HG03439 (cell line): ENCODE measurements around the gene NEU4.
"Not testable (repeated sequence)": the region's sequence is repeated elsewhere in the genome, so short reads cannot be mapped to it uniquely, and the experiment has no call there.

ENCODE experiments used
- ATAC-seq: cut with Tn5 transposase; IDR thresholded peaks from one replicate; pipeline ENCODE4 v1.9.1; 2021; ENCODE audit warnings: mild to moderate bottlenecking, moderate library complexity; ENCODE audit not compliant: unreplicated experiment

NEU4 gene

DNA sequence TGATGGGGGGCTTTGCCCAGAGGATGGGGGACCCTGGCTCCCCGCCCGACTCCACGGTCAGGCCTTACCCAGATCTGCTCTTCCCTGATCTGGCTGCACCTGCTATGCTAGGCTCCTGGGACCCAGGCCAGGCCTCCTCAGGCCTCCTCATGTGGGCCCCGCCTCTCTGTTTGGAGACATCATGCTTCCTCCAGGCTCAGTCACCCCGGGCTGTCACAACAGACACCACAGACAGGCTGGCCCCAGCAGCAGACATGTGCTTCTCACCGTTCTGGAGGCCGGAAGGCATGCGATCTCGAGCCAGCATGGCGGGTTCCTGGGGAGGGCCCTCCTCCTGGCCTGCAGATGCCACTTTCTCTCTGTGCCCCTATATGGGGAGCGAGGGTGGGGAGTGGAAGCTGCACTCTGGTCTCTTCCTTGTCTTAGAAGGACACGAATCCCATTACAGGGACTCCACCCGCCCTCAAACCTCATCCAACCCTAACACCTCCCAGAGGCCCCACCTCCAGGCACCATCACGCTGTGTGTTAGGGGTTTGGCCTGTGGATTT is 10.8 kb upstream of the NEU4 start:
- ATAC-seq, result no peak

DNA sequence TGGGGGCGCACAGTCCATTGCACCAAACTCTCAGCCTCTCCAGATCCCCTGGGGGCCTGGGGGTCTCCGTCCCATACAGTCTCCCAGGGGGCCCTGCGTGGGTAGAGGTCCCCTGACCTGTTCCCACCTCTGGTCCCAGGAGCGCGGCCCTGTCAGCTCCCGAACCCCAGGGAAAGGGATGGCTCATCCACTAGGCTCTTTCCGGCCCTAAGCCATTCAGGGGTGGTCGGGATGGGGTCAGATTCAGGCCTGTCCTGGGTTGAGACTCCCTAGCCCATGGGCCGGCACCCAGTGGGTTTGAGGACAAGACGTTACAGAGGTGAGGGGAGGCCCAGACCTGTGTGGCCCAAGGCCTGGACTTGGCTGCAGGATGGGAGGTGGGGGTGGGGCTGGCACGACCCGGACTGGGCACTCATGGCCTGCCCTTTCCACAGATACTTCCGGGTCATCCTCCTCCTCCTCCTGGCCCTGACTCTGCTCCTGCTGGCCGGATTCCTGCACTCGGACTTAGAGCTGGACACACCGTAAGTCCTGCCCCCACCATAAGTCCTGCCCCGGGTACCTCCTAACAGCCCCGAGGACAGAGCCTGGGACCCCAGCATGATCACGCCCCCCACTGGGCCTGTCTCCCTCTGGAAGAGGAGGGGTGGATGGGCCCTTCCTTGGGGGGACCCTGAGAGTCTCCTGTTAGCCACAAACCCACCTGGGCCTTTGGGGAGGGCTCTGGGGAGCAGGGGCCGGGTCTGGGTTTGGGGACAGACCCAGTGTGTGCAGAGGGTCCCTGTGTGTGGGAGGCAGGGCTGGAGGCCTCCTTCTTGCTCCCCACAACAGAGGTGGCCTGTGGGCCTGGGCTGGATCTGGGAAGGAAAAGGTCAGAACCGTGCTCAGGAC is 10.1 kb upstream of the NEU4 start:
- no peak for ATAC-seq

DNA sequence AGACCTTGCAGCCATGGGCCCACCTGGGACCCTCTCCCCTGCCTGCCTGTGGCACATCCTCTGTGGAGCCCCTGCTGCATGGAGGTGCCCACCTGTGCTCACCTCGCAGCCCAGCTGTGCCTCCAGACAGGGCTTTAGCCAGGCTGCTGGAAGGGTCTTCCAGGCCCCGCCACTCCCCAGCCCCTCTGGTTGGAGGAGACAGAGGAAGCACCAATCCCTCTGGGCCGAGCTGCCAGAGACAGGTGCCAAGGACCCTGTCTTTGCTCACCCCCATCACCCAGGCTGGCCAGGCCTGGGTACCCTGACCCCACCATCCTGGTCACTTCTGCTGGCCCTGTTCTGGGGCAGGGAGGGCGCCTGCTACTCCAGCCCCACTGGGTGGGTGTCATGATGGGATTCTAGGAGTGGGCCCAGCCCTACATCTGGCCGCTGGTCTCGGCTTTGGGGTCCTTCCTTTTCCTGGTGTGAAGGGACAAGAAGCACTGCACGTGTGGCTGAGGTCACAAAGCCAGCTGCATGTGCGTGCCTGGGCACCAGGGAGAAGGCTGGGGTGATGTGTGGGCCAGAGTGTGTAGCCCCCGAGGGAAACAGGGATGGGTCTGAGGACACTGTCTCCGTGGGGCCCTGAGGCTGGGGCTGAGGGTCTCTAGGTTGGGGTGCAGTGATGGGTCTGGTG is 9.3 kb upstream of the NEU4 start:
- ATAC-seq, result no peak

DNA sequence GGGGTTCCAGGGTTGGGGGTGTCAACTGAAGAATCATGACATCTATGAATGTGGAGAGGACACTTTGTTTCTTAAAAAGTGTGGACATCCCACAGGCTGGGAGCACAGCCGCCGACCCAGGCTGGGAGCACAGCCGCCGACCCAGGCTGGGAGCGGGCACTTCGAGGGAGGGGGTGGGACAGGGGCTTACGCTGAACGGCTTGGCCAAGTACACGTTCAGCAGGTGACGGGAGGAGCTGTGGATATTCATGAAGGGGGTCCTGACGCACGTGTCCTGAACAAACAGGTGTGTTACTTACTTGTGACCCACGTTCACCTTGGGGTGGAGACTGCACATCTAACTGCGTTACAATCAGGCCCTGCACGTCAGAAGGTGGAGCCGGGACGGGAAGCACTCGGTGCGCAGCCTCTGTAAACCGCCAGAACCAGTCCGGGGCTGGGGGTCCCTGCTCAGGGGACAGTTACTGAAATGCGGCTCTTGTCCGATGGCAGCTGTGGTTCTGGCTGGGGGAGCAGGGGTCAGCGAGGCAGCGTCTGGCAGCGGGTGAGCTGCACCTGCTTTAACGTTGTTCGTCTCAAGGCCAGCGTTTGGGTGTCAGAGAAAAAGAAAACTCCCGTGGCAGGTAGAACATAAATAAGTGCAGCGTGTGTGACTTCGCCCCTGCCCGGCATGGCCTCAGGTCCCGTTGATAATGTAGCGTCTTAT is 8.6 kb upstream of the NEU4 start:
- ATAC-seq, result not testable (repeated sequence)

DNA sequence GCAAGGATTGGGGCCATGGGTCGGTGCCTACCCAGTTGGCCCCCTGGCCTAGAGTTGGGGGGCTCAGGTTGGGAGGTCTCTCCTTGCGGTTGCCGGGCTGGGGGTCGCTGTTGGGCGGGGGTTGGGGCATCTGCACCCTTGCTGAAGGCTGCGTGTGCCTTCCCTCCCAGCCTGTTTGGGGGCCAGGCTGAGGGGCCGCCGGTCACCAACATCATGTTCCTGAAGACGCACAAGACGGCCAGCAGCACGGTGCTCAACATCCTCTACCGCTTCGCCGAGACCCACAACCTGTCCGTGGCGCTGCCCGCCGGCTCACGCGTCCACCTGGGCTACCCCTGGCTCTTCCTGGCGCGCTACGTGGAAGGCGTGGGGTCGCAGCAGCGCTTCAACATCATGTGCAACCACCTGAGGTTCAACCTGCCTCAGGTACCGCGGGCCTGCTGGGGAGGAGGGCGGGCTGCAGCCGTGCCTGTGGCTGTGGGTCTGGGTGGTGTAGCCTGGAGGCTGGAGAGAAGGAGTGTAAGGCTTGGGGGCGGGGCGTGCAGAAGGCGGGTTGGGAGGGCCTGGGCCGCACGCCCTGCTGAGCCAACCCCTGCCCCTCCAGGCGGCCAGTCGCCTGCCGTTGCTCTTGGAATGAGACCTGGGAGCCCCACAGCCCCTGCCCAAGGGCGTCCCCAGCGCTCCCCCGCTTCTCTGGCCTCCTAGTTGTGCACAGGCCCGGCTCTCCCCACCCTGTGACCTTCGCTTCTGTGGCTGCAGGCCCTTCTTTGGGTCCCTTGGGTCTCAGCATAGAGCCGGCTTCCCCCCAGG is 7.2 kb upstream of the NEU4 start:
- ATAC-seq, result no peak

DNA sequence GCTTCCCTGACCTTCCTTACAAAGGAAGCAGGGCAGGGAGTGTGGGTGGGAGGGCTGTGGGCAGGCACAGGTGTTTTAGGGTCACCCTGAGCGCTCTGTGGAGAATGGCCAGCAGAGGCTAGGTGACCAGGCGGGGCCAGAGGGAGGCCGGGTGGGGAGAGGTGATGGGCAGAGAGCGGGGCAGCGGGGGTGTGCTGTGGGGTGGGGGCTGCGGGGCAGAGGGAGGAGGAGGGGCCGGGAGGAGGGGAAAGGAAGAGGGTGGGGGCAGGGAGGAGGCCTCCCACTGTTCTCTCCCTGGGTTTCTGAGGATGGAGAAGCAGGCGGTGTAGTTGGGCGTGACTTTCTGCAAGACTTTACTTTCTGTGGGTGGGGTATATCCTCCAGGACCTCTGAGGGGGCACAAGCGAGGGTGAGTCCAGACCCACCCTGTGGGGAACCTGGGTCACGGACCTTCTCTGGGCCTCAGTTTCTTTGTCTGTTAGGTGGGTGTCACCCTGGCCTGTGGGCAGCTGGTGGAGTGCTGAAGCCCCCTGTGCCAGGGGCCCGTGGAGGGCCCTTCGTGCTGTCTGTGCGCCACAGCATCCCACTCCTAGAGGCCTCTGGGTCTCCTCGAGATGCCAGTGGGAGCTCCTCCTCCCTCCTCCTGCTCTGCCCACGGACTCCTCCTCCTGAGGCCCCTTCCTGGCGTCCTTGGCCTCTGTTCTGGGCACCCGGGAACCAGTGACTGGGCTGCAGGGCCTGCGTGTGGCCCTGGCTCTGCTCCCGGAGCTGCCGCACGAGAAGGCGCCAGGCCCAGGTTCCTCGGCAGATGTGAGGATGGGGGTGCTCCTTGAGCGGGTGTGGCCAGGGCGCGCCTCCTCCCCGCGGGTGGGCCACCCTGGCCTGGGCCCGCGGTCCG is 6.3 kb upstream of the NEU4 start:
- no peak for ATAC-seq

DNA sequence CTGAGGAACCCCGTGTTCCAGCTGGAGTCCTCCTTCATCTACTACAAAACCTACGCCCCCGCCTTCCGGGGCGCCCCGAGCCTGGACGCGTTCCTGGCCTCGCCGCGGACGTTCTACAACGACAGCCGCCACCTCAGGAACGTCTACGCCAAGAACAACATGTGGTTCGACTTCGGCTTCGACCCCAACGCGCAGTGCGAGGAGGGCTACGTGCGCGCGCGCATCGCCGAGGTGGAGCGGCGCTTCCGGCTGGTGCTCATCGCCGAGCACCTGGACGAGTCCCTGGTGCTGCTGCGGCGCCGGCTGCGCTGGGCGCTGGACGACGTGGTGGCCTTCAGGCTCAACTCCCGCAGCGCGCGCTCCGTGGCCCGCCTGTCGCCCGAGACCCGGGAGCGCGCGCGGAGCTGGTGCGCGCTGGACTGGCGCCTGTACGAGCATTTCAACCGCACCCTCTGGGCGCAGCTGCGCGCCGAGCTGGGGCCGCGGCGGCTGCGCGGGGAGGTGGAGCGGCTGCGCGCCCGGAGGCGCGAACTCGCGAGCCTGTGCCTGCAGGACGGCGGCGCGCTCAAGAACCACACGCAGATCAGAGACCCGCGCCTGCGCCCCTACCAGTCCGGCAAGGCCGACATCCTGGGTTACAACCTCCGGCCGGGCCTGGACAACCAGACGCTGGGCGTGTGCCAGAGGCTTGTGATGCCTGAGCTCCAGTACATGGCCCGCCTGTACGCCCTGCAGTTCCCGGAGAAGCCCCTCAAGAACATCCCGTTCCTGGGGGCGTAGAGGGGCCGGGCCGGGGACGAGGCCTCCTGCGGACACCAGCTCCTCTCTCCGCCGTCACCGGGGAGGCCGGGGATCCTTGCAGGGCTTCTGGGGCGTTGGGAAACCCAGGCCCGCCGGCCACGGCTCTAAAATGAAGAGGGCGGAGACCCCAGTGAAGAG is 5.3 kb upstream of the NEU4 start:
- ATAC-seq, result no peak

DNA sequence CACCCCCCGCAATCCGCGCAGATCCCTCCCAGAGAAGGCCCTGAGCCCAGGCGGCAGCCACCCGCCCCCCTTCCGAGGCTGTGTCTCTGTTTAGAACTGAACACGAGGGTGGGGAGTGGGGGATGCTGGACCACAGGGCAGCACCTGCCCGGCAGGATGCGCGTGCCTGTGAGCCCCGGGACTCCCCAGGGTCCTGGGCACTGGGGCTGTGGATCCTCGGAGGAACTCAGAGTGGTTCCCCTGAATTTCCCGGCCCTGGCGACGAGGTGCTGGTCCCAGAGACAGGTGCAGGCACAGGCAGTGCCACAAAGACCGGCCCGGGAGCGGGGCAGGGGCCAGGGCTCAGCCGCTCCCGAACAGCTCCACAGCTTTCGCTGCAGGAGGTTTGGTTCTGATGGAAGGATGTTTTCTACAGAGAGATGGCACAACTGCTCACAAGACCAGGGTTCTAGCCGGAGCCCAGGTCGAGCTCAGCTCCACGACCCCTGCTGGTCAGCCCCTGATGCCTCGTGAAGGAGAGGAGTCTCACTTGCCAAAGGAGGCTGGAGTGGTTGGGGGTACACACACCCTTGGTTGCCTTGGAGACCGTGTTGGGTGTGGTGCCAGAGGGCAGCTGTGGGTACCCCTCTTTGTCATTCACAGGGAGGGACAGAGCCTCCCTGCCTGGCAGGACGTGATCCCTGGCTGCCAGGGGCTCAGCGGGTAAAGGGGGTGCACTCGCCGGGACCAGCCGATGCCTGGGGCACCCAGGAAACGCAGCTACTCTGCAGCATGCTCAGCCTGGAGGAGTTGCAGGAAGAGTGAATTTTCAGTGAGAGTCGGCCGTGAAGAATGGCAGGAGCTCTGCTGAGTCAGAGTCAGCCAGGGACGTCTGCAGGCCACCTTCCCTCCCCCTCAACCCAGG is 4.4 kb upstream of the NEU4 start:
- ATAC-seq, result no peak

DNA sequence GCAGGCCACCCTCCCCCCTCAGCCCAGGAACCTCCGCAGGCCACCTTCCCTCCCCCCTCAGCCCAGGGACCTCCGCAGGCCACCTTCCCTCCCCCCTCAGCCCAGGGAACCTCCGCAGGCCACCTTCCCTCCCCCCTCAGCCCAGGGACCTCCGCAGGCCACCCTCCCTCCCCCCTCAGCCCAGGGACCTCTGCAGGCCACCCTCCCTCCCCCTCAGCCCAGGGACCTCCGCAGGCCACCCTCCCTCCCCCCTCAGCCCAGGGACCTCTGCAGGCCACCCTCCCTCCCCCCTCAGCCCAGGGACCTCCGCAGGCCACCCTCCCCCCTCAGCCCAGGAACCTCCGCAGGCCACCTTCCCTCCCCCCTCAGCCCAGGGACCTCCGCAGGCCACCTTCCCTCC is 2.8 kb upstream of the NEU4 start:
- not testable (repeated sequence) for ATAC-seq

DNA sequence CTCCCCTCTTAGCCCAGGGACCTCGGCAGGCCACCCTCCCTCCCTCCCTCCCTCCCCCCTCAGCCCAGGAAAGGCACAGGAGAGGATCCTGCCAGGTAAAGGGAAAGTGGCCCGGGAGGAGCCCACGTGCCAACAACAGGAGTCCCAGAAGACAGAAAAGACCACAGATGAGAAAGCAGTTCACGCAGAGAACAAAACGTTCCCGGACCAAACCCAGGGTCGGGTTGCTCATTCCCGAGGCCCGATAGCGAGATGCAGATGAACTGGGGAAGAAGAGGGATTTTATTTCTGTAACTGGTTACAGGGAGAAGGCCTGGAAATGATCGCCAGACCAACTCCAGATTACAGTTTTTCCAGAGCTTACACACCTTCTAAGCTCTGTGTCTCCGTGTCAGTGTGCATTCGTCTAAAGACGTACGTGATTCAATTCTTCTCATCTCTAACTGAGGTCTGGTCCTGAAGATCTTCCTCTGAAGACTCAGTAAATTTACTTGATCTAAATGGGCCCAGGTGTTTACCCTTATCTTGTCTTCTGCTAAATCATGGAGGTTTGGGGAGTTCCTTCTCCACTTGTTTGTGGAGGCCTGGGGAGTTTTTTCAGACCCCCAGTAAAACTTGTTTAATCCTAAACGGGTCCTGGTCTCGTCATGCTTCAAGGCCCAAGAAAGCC is 807 bp upstream of the NEU4 start:
- ATAC-seq, result no peak

DNA sequence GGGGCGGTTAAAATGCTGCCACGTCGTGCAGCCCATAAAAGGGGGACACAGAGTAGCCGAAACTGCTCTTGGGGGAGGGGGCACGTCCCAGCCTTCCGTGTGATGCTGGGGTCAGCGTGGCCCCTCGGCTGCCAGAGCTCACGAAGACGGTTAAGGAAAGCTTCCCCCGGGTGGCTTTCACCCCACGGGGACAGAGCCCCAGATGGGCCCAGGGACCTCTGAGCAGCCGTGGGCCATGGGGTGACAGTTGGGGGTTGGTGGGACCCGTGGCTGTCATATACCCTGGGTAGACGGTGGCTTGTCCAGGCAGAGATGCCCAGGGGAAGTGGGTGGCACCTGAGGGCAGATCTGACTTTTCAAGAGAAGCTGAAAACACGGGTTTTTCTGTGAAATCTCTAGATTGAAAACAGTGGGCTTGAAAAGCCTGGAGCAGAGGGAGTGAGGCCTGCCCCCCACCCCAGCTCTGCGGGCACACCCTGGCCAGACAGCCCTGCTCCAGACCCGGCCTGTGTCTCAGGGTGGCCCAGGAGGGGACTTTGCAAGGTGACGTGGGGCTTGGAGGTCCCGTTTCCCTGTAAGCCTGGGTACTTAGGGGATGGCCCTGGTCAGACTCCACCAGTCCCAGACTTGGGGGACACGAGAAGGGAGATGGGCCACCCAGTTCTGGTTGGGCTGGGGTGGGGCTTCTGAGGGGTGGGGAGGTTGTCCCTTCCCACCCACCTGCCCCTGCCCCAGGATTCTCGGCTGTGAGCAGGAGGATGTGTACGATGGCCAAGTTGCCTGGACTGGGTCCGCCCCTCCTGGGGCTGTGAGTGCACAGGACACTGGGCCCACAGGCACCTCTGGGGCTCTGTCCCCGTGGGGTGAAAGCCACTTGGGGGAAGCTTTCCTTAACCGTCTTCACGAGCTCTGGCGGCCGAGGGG is 652 bp downstream of the NEU4 start:
- ATAC-seq, result no peak

DNA sequence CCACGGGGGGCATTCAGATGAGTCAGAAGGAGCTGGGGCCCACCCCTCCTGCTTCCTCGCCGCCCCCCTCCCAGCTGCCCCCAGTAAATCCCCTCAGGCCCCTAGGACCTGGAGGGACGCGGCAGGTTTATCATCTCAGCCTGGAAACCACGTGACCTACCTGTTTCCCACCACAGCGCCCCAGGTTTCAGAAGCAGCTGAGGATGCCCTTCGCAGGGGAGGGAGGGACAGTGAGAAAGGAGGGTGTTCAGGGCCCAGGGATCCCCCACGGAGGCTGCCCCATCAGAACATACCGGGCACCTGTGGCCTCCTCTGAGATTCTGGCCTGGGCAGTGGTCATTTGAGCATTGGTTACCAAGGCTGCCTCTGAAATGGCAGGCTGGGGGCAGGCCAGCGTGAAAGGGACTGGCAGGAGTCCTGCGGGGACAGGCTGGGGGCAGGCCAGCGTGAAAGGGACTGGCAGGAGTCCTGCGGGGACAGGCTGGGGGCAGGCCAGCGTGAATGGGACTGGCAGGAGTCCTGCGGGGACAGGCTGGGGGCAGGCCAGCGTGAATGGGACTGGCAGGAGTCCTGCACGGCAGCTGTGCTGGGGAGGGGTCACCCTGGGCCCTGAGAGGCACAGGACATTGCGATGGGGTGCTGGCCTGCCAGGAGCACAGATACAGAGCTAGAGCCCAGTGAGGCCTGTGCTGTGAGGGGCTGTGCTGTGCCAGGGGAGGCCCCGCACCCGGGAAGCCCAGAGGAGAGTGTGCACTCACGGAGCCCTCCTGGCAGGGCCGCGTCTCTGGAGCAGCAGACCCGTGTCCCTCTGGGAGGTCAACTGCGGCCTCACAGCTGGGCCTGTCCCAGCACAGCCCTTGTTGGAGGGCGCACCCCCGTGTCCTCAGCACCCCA is 1.6 kb downstream of the NEU4 start:
- ATAC-seq, result no peak

DNA sequence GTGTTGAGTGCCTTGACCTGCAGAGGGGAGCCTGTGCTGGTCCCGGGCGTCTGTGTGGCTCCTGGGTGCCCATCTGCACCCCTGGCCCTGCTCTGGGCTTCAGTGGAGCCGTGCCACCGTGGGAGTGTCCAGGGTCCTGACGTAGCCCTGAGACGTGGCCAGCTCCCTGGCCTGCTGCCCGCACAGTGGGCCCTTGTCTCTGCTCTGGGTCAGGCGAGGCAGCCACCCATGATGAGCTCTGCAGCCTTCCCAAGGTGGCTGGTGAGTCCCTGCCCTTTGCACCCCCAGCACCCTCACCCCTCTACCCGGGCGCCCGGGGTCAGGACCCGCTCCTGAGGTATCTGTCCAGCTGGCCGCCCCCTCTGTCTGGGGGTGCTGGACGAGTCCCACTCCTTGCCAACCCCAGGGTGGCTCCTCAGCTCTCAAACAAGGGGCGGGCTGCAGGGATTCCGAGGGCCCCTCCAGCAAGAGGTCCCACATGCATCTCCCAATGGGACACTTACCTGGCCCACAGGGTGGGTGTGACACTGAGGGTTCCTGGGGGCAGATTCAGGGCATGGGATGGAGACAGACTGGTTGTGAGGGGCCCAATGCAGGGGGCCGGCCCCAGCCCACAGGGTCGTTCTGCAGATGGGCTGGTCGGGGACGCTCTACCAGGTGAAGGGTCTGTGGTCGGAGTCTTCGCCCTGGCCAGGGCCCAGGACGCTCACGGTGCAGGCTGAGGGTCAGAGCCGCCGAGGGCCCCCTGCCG is 2.4 kb downstream of the NEU4 start:
- no peak for ATAC-seq
